GM13977 (cell line): Measurements from ENCODE around the gene C3.
"Not testable (repeated sequence)": the region's sequence is repeated elsewhere in the genome, so short reads cannot be mapped to it uniquely, and the experiment has no call there.

Experiments
- DNase-seq: peaks from one replicate; pipeline ENCODE4 v3.0.0; 2012; ENCODE audit warnings: low spot score
- in situ Hi-C: fragments of 300-500 bp; cut with MboI; formaldehyde crosslinking; loops from one replicate; pipeline ENCODE4 v1.12.0; 2022; ENCODE audit warnings: low sequenced_read_pairs, low pct_unique_long_range_greater_than_20kb, mixed read lengths, inconsistent platforms; ENCODE audit not compliant: unreplicated experiment
- TF ChIP-seq, protein P1 (sequence below): IDR thresholded peaks from 2 replicates; pipeline ENCODE4 v1.5.1; 2012; ENCODE audit warnings: mild to moderate bottlenecking, control low read depth; ENCODE audit not compliant: insufficient read depth; ENCODE audit errors: extremely low read depth, missing control alignments

C3 gene

DNA sequence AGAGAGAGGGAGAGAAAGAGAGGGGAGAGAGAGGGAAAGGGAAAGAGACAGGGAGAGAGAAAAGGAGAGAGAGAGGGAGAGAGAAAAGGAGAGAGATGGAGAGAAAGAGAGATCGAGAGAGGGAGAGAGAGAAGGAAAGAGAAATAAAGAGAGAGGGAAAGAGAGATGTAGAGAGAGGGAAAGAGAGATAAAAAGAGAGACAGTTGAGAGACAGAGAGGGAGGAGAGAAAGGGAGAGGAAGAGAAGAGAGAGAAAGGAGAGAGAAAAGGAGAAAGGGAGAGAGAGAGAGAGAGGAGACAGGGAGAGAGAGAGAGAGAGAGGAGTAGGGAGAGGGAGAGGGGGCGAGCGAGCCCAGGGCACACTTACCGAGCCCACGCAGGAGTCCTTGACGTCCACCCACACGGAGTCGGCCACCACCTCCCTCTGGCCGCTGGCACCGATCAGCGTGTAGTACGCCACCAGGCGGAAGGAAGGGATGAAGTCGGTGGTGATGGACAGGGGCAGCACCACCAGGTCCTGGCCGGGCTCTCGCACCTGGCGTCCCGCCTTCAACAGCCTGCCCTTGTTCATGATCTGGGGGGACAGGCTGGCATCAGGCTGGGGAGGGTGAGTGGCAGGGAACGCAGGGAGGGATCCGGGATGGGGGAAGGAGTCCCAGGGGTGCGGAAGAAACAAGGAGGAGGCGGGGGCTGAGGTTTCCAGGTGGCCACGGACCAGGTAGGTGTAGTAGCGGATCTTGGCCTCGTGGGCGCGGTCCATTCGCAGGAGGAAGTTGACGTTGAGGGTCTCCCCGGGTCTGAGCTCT lies 10.0 kb downstream of the C3 start:
- in situ Hi-C loops: no loop called here
- no peak for DNase-seq
- TF ChIP-seq, protein P1, sequence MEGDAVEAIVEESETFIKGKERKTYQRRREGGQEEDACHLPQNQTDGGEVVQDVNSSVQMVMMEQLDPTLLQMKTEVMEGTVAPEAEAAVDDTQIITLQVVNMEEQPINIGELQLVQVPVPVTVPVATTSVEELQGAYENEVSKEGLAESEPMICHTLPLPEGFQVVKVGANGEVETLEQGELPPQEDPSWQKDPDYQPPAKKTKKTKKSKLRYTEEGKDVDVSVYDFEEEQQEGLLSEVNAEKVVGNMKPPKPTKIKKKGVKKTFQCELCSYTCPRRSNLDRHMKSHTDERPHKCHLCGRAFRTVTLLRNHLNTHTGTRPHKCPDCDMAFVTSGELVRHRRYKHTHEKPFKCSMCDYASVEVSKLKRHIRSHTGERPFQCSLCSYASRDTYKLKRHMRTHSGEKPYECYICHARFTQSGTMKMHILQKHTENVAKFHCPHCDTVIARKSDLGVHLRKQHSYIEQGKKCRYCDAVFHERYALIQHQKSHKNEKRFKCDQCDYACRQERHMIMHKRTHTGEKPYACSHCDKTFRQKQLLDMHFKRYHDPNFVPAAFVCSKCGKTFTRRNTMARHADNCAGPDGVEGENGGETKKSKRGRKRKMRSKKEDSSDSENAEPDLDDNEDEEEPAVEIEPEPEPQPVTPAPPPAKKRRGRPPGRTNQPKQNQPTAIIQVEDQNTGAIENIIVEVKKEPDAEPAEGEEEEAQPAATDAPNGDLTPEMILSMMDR: no peak

DNA sequence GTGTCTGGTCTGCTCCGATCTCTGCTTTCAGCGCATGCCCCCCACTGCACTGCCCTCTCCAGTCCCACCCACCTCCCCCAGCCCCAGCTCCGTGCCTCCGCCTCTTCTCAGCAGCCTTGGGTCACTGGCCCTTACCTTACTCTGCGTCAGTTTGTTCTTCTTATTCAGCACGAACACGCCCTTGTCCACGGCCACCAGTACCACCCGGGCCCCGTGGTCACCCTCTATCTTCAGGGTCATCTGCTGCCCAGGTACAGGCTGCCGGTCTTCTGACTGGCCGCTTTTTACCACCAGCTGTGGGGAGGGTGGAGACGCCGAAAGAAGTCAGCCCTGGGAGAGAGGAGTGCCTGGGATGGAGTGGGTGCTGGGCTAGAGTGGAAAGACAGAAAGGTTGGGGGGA lies 10.9 kb downstream of the C3 start:
- no peak for DNase-seq
- in situ Hi-C loops: no loop called here
- TF ChIP-seq, protein P1: no peak

- in situ Hi-C loops, DNase-seq: not testable (repeated sequence)
Observed at GRCh38 chr19:6708913-6709312, 11.5 kb downstream of the C3 start.

GRCh38 chr19:6708346-6708745 lies 12.1 kb downstream of the C3 start:
- in situ Hi-C loops: no loop called here
- TF ChIP-seq, protein P1: no peak
- no peak for DNase-seq

GRCh38 chr19:6707658-6708018 lies 12.8 kb downstream of the C3 start:
- no peak for DNase-seq
- in situ Hi-C loops: no loop called here
- TF ChIP-seq, protein P1: no peak

GRCh38 chr19:6707011-6707657 lies 13.3 kb downstream of the C3 start:
- in situ Hi-C loops: no loop called here
- TF ChIP-seq, protein P1: no peak

DNA sequence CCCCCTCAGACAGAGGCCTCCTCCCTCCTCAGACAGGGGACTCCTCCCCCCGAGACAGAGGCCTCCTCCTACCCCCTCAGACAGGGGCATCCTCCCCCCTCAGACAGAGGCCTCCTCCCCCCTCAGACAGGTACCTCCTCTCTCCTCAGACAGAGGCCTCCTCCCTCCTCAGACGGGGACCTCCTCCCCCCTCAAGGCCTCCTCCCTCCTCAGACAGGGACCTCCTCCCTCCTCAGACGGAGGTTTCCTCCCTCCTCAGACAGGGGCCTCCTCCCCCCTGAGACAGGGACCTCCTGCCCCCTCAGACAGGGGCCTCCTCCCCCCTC lies 13.9 kb downstream of the C3 start:
- DNase-seq: no peak
- in situ Hi-C loops: no loop called here
- TF ChIP-seq, protein P1: no peak

More at GRCh38 chr19:6707011-6707657, 13.3 kb downstream of the C3 start:
- no peak for DNase-seq
